LNCAP (cell line): ENCODE results near the gene PSPH.

Source experiments
- TF ChIP-seq, protein P1 (sequence below): fragments of 450-650 bp; IDR thresholded peaks from 2 replicates; pipeline ENCODE4 v1.5.1; 2017; ENCODE audit warnings: mild to moderate bottlenecking

The PSPH gene

DNA sequence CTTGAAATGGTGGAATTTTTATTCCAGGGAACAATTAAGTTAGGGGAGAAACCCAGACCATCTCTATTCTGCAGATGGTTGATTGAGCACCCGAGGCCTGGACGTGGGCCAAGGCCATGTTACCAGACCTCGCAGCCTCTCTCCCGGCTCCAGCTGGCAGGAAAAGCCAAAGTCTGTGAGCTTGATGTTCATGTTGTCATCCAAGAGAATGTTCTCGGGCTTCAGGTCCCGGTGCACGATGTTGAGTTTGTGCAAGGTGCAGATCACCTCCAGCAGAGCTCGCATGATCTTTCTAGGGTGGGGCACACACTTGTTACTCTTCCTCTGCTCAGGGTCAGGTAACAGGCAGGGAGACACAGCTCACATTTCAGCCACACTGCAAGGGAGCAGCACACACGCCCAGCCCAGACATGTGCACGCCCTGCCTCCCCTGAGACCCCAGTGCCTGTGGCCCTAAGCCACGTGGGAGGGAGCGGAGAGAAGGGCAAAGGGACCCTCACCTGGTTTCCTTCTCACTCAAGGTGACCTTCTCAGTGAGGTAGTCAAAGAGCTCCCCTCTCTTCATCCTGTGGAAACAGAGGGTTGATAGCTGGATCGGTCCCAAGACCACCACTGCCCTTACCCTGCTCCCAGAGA is 32.0 kb upstream of the PSPH start:
- TF ChIP-seq, protein P1, sequence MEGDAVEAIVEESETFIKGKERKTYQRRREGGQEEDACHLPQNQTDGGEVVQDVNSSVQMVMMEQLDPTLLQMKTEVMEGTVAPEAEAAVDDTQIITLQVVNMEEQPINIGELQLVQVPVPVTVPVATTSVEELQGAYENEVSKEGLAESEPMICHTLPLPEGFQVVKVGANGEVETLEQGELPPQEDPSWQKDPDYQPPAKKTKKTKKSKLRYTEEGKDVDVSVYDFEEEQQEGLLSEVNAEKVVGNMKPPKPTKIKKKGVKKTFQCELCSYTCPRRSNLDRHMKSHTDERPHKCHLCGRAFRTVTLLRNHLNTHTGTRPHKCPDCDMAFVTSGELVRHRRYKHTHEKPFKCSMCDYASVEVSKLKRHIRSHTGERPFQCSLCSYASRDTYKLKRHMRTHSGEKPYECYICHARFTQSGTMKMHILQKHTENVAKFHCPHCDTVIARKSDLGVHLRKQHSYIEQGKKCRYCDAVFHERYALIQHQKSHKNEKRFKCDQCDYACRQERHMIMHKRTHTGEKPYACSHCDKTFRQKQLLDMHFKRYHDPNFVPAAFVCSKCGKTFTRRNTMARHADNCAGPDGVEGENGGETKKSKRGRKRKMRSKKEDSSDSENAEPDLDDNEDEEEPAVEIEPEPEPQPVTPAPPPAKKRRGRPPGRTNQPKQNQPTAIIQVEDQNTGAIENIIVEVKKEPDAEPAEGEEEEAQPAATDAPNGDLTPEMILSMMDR = no peak

- TF ChIP-seq, protein P1 = no peak
Measured at GRCh38 chr7:56081626-56082340, 30.5 kb upstream of the PSPH start.

- TF ChIP-seq, protein P1 = peak; percentile 94
Measured at GRCh38 chr7:56079450-56080185, 28.4 kb upstream of the PSPH start.

DNA sequence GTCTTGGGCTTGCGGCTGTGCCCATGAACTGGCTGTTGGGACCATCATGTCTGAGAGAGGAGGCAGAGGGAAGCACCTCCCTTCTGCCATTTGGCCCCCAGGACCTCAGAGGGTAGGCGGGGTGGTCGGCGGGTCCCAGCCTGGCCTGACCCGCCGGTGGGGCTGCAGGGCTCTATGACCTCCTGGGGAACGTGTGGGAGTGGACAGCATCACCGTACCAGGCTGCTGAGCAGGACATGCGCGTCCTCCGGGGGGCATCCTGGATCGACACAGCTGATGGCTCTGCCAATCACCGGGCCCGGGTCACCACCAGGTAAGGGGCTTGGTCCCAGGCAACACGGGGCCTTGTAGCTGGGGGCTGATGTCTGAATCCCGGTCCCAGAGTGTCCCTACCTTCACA is 27.0 kb upstream of the PSPH start:
- TF ChIP-seq, protein P1 = no peak

- TF ChIP-seq, protein P1 = no peak
Measured at GRCh38 chr7:56077681-56078080, 26.4 kb upstream of the PSPH start.

DNA sequence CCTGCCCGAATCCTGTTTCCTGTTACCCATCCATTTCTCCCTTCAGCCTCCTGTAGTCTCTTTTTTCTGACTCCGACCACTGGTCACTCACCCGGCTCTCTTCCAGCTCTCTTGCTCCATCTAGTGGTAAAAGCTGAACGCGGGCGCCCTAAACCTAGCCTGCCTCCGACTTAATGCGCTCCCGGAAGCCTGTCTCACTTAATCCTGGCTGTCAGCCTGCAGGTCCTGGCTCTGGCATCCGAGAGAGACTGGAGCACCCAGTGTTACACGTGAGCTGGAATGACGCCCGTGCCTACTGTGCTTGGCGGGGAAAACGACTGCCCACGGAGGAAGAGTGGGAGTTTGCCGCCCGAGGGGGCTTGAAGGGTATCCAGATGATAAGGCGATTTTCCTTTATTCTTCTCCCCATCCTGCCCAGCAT is 23.1 kb upstream of the PSPH start:
- TF ChIP-seq, protein P1 = peak; percentile 92

DNA sequence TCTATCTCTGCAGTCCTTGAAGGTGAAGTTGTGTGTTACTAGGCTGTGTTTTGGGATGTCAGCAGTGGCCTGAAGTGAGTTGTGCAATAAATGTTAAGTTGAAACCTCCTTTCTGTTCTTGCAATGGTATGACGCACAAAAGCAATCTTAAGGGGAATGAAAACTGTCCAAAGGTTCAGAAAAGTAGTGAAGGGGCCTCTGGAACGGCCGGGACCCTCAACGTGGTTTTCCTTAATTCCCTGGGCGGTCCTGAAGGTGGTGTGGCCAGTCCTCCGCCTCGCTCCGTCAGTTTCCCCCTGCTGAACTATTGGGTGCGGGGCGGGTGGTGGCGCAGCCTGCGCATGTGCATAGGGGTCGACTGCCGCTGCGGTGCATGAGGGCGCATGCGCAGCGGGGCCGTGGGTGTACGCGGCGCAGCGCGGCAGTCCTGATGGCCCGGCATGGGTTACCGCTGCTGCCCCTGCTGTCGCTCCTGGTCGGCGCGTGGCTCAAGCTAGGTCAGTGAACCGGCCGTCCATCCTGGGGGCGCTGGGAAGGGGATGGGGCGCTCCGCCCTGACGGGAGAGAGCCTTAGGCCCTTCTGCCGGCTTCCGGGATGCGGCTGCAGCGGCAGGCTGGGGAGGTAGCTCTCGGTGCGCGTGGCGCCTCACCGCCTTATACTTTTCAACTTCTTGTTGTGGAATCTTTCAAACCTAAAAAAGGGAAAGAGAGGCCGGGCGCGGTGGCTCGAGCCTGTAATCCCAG is 12.8 kb upstream of the PSPH start, which contains the start of gene SUMF2:
Gene SUMF2 (plus strand): TSS at position 405 of the 744 bp plus-strand sequence. CDS start 26 bp downstream, at position 431.
- TF ChIP-seq, protein P1 = peak; percentile 16; the same call in 1 of the 2 replicates
